ENCODE measurements around the gene SLC46A1.

Gene SLC46A1

DNA sequence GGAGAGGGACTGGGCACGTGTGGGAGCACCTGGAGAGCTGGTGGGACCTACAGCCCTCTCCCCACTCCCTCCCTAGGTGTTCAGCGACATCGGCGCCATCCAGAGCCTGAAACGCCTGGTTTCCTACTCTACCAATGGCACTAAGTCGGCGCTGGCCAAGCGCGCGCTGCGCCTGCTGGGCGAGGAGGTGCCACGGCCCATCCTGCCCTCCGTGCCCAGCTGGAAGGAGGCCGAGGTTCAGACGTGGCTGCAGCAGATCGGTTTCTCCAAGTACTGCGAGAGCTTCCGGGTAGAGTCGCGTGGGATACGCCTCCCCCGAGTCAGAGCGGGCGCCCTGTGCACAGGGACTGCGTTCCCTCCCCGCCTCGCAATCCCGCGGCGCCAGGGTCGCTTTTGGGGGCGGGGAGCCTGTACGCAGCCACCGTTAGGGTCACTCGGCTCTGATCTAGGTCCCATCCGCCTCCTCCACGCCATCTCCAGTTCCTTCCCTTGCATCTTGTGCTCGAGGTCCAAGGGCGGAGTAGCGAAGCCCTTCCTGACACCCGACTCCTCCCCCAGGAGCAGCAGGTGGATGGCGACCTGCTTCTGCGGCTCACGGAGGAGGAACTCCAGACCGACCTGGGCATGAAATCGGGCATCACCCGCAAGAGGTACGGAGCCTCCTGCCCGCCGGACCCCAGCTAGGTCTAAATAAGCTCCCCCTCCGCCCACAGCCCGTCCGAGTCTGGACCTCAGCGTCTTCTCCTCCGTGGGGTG is 21.6 kb downstream of the SLC46A1 start:
- Histone ChIP-seq H4K20me1 (ENCODE audit: insufficient read depth, low read length) (peaks cover 4% of the 10 kb centered on the region; the same call in 1 of the 2 replicates), H3K4me2 (ENCODE audit: low read length) (no peak overlapping the region), H3K4me1 (ENCODE audit: low read length) (no peaks in the 10 kb centered on the region), H3K9ac (ENCODE audit: low read length) (no peak overlapping the region), H3K9me3 (ENCODE audit: insufficient read depth, low read length) (no peaks in the 10 kb centered on the region), H2AFZ (ENCODE audit: low read depth, low read length) (no peak overlapping the region), H3K4me3 (ENCODE audit: low read length) (no peak overlapping the region), H3K79me2 (ENCODE audit: low read length) (peaks cover 11% of the 10 kb centered on the region; the same call in 1 of the 2 replicates), H3K27ac (ENCODE audit: low read length) (no peak overlapping the region), H3K36me3 (replicated peaks; ENCODE audit: low read depth, low read length) (peaks cover 18% of the 10 kb centered on the region), H3K27me3 (ENCODE audit: low read depth, low read length) (no peaks in the 10 kb centered on the region)
- TF ChIP-seq CTCF (IDR thresholded peaks at IDR 0.05; ENCODE audit: low read depth, low read length) (no peak), EZH2phosphoT487 (IDR thresholded peaks at IDR 0.05; ENCODE audit: low read depth) (no peak)

DNA sequence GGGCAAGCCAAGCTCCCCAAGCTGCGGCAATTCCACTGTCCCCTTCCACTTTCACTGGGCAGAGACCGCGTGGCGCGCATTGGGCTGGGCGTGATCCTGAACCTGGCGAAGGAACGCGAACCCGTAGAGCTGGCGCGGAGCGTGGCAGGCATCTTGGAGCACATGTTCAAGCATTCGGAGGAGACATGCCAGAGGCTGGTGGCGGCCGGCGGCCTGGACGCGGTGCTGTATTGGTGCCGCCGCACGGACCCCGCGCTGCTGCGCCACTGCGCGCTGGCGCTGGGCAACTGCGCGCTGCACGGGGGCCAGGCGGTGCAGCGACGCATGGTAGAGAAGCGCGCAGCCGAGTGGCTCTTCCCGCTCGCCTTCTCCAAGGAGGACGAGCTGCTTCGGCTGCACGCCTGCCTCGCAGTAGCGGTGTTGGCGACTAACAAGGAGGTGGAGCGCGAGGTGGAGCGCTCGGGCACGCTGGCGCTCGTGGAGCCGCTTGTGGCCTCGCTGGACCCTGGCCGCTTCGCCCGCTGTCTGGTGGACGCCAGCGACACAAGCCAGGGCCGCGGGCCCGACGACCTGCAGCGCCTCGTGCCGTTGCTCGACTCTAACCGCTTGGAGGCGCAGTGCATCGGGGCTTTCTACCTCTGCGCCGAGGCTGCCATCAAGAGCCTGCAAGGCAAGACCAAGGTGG is 24.7 kb downstream of the SLC46A1 start:
- H3K36me3 ChIP-seq (replicated peaks; ENCODE audit: low read depth, low read length): peaks cover 9% of the 10 kb centered on the region
- no peak overlapping the region for H3K27ac ChIP-seq (ENCODE audit: low read length)
- H3K79me2 ChIP-seq (ENCODE audit: low read length): peaks cover 15% of the 10 kb centered on the region
- no peaks in the 10 kb centered on the region for H3K9me3 ChIP-seq (ENCODE audit: insufficient read depth, low read length)
- no peaks in the 10 kb centered on the region for H3K4me1 ChIP-seq (ENCODE audit: low read length)
- no peak overlapping the region for H3K9ac ChIP-seq (ENCODE audit: low read length)
- no peaks in the 10 kb centered on the region for H3K27me3 ChIP-seq (ENCODE audit: low read depth, low read length)
- H3K4me3 ChIP-seq (ENCODE audit: low read length): no peak overlapping the region
- H2AFZ ChIP-seq (ENCODE audit: low read depth, low read length): no peak overlapping the region
- H4K20me1 ChIP-seq (ENCODE audit: insufficient read depth, low read length): peaks cover 4% of the 10 kb centered on the region; the same call in 1 of the 2 replicates
- H3K4me2 ChIP-seq (ENCODE audit: low read length): no peak overlapping the region
- no peak for TF ChIP-seq CTCF (IDR thresholded peaks at IDR 0.05; ENCODE audit: low read depth, low read length)
- no peak for TF ChIP-seq EZH2phosphoT487 (IDR thresholded peaks at IDR 0.05; ENCODE audit: low read depth)

DNA sequence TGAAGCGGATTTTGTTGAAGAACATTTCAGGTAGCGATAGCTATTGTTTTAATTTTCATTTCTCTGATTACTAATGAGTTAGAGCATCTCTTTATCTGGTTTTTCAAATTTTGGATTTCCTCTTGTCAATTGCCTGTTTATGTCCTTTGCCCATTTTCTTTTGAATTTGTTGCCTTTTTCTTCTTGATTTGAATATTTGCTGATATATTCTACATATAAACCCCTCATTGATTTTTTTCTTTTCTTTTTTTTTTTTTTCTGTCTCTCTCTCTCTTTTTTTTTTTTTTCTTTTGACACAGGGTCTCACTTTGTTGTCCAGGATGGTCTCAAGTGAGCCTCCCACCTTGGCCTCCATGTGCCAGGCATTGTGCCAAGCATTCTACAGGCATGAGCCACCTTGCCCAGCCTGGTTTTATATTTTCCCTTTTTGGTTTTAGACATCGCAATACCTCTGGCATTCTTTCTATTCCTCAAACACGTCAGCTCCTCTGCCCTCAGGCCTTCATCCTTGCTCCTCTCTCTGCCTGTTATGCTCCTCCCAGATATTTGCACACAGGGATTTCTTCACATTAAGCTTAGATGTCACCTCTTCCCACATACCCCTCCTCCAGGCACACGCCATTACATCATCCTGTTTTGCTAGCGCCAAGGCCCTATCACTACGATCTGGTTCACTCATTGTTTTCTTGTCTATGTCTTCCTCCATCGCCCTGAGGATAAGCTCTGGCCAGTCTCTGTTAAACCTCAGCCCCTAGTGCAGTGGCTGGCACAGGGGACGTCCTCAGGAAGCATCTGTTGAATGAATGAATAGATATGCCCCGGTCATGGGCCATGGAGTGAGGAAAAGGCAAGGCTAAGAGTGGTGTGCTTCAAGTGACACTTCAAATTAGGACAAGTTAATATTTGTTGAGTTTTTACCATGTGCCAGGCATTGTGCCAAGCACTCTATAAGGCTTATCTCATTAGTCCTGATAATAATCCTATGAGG is 25.9 kb downstream of the SLC46A1 start:
- Histone ChIP-seq H3K9me3 (ENCODE audit: insufficient read depth, low read length) (no peaks in the 10 kb centered on the region), H3K79me2 (ENCODE audit: low read length) (peaks cover 18% of the 10 kb centered on the region), H2AFZ (ENCODE audit: low read depth, low read length) (no peak overlapping the region), H3K36me3 (replicated peaks; ENCODE audit: low read depth, low read length) (peaks cover 9% of the 10 kb centered on the region), H3K4me1 (ENCODE audit: low read length) (no peaks in the 10 kb centered on the region), H3K27me3 (ENCODE audit: low read depth, low read length) (no peaks in the 10 kb centered on the region), H3K27ac (ENCODE audit: low read length) (no peak overlapping the region), H3K4me3 (ENCODE audit: low read length) (no peak overlapping the region), H3K9ac (ENCODE audit: low read length) (no peak overlapping the region), H3K4me2 (ENCODE audit: low read length) (no peak overlapping the region), H4K20me1 (ENCODE audit: insufficient read depth, low read length) (peaks cover 4% of the 10 kb centered on the region; the same call in 1 of the 2 replicates)
- TF ChIP-seq EZH2phosphoT487 (IDR thresholded peaks at IDR 0.05; ENCODE audit: low read depth) (no peak), CTCF (IDR thresholded peaks at IDR 0.05; ENCODE audit: low read depth, low read length) (no peak)
